ENCODE results near the gene PTCH2.

The PTCH2 gene

DNA sequence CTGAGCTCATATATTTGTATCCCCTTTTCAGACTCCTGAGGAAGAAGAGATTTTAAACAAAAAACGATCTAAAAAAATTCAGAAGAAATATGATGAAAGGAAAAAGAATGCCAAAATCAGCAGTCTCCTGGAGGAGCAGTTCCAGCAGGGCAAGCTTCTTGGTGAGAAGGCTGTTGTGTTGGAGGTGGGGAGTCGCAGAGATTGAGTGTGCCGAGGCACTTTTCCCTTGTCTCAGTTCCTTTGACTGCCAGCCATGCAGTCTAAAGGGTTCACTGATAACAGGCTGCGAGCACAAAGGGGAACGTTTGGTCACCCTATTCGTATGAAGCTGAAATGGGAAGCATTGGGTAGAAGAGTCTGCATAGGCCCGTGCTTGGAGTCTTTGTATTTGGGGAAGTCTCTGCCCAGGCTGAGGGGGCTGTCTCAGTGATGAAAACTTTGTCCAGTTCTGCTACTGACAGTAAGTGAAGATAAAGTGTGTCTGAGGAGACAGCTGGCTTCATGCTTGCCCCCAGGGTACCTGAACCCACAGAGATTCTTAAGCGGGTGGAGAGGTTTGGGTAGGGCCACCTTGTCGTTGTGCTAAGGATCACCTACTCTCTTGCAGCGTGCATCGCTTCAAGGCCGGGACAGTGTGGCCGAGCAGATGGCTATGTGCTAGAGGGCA lies 65.0 kb downstream of the PTCH2 start:
- DNase-seq (ENCODE audit: low read depth), result no peak

DNA sequence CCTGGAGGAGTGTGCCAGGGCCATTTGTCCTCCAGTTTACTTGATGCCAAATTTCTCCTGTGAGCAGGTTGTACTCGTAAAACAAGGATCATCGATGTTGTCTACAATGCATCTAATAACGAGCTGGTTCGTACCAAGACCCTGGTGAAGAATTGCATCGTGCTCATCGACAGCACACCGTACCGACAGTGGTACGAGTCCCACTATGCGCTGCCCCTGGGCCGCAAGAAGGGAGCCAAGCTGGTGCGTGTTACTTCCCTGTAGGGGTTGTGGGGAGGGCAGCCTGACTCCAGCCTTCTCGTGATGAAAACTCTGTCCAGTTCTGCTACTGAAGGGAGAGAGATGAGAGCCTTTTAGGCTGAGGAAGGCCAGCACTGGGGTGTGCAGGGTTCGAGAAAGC lies 65.5 kb downstream of the PTCH2 start:
- DNase-seq (ENCODE audit: low read depth), result no peak

DNA sequence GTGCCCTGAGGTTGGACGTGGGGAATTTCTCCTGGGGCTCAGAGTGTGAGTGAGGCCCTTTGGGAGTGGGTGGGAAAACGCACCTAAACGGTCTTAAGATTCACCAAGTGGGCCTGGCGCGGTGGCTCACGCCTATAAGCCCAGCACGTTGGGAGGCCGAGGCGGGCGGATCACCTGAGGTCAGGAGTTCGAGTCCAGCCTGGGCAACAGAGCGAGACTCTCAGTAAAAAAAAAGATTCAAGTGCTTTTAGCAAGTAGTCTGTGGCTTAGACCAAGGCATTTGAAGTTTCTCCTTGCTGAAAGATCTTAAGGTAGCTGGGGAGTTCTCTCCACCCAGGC lies 66.4 kb downstream of the PTCH2 start:
- no peak for DNase-seq (ENCODE audit: low read depth)

DNA sequence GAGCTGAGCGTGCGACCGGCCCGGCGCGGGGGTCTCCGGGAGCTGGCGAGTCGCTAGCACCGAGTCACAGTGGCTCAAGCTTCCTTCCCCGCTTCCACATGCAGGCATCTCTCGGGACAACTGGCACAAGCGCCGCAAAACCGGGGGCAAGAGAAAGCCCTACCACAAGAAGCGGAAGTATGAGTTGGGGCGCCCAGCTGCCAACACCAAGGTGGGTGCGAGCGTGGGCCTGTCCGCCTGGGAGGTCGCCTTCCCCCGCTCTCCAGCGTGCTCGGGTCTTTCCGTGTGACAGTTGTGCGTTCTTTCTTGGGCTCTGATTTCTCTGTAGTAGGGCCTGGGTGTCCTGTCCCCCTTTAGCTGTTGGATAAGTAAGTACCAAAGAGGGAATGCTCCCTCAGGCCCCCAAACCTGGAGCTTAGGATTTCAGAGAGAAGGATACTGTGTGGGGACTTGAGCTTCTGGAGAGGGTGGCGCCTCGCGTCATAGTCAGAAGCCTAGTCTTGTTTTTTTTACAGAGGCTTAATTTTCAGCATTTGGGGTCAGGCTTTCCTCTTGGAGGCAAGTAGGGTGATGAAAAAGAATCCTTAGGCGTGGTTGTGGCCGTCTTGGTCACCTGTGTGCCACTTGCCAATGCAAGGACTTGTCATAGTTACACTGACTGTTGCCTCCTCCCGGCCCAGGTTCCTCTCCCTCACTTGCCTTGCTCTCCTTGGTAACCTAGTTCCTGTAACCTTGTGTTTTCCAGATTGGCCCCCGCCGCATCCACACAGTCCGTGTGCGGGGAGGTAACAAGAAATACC lies 66.9 kb downstream of the PTCH2 start:
- no peak for DNase-seq (ENCODE audit: low read depth)

DNA sequence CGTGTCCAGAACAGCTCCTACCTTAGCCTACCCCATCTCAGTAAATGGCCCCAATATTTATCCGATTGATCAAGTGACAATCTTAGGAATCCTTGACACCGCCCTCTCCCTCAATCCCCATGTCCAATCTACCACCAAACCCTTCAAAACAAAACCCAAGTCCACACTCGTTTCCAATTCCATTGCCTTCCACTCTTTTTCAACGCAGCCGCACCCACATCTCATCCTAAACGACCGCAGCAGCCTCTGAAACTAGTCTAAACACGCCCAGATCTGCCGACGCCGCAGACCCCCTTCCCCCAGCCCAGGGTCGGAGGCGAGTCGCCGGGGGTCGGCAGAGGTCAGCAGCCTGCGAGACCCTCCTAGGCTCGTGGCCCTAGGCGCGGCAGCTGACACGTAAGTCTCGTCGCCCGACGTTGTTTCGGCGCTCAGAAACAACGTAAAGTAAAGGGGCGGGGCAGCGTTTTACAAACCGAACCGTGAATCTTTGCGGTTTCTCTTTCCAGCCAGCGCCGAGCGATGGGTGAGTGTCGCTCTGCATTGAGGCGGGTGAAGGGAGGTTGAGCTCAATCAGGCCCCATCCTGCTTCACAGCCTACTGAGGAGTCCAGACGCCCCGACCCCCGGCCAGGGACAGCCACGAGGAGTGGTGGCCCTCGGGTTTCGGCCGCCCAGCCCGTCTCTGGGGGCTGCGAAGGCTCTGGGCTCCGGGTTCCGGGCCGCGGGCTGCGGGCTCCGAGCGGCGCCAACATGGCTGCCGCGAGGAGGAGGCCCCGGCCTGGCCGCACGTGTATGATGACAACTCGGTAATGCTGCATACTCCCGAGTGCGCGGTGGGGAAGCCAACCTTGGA lies 67.7 kb downstream of the PTCH2 start, which contains the start of gene RPS8:
Gene RPS8 (plus strand): TSS at position 463 of the 852 bp plus-strand sequence. CDS start 57 bp downstream, at position 520.
- peak; percentile 67 for DNase-seq (ENCODE audit: low read depth)

Measured in non-pigmented ciliary epithelial cell (primary cell).